ENCODE measurements around the gene SNORC.
"Not testable (repeated sequence)": the region's sequence is repeated elsewhere in the genome, so short reads cannot be mapped to it uniquely, and the experiment has no call there.

Gene SNORC

DNA sequence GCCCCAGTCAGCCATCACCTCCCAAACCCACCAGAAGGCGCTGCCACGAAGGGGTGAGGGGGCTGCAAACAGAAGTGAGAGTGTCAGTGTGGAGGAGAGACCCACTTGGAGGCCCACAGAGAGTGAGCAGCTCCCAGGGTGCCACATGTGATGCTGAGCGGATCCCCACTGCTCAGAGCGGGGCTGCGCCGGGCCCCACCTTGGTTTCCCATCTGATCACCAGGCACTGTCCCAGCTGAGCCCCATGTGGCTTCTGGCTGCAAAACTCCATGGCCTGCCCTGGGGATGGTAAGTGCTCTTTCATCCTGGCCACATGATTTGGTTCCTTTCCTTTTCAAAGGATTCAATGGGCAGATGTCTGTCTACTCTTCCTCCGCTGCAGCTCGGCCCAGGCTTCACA, 23.8 kb downstream of the SNORC start:
- no peak for DNase-seq (ENCODE audit: extremely low spot score, insufficient read length, low read depth)
- FAIRE-seq: no peak

GRCh38 chr2:232894251-232894650, 24.2 kb downstream of the SNORC start:
- FAIRE-seq (no peak), DNase-seq (ENCODE audit: extremely low spot score, insufficient read length, low read depth) (no peak)

GRCh38 chr2:232894746-232895145, 24.7 kb downstream of the SNORC start:
- DNase-seq (ENCODE audit: extremely low spot score, insufficient read length, low read depth): no peak
- FAIRE-seq: no peak

DNA sequence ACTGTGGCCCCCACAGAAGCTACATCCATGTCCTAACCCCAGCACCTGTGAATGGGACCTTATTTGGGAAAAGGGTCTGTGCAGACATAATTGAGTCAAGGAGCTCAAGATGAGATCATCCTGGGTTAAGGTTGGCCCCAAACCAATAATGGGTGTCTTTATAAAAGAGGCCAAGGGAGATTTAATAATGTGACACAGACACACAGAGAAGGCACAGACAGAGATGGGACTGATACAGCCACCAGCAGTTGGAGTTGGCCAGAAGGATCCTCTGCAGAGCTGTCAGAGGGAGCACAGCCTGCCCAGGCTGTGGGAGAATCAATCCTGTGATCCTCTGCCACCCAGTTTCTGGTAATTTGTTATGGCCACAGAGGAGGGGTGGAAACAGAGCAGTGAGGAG, 26.0 kb downstream of the SNORC start:
- DNase-seq (ENCODE audit: extremely low spot score, insufficient read length, low read depth): no peak
- FAIRE-seq: no peak

- no peak for FAIRE-seq
These were observed 26.9 kb downstream of the SNORC start for GRCh38 chr2:232896720-232897597.

GRCh38 chr2:232897598-232898408, 27.7 kb downstream of the SNORC start:
- FAIRE-seq: no peak

More at GRCh38 chr2:232896720-232897597, 26.9 kb downstream of the SNORC start:
- no peak for DNase-seq (ENCODE audit: extremely low spot score, insufficient read length, low read depth)

GRCh38 chr2:232898592-232899543, 28.8 kb downstream of the SNORC start:
- DNase-seq (ENCODE audit: extremely low spot score, insufficient read length, low read depth): no peak
- FAIRE-seq: no peak

More at GRCh38 chr2:232897598-232898408, 27.7 kb downstream of the SNORC start:
- no peak for DNase-seq (ENCODE audit: extremely low spot score, insufficient read length, low read depth)

- DNase-seq (ENCODE audit: extremely low spot score, insufficient read length, low read depth): no peak
These were observed 31.0 kb downstream of the SNORC start for GRCh38 chr2:232900811-232901735.

GRCh38 chr2:232901736-232902578, 31.9 kb downstream of the SNORC start:
- FAIRE-seq: no peak

More at GRCh38 chr2:232900811-232901735, 31.0 kb downstream of the SNORC start:
- FAIRE-seq: no peak

DNA sequence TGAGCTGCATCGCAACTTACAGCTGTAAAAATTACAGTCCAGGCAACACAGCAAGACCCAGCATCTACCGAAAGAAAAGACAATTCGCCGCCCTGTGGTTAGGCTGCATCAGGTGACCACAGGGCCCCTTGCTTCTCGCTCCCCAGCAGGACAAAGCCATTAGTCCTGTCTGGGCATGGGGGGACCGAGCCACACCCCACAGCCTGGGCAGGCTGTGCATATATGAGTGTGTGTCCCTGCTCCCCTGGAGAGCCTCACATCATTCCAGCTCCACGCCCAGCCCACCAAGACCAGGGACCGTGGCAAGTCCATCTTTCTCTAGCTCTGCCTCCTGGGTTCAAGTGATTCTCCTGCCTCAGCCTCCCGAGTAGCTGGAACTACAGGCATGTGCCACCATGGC, 33.9 kb downstream of the SNORC start:
- FAIRE-seq (no peak), DNase-seq (ENCODE audit: extremely low spot score, insufficient read length, low read depth) (no peak)

More at GRCh38 chr2:232901736-232902578, 31.9 kb downstream of the SNORC start:
- DNase-seq (ENCODE audit: extremely low spot score, insufficient read length, low read depth): no peak

DNA sequence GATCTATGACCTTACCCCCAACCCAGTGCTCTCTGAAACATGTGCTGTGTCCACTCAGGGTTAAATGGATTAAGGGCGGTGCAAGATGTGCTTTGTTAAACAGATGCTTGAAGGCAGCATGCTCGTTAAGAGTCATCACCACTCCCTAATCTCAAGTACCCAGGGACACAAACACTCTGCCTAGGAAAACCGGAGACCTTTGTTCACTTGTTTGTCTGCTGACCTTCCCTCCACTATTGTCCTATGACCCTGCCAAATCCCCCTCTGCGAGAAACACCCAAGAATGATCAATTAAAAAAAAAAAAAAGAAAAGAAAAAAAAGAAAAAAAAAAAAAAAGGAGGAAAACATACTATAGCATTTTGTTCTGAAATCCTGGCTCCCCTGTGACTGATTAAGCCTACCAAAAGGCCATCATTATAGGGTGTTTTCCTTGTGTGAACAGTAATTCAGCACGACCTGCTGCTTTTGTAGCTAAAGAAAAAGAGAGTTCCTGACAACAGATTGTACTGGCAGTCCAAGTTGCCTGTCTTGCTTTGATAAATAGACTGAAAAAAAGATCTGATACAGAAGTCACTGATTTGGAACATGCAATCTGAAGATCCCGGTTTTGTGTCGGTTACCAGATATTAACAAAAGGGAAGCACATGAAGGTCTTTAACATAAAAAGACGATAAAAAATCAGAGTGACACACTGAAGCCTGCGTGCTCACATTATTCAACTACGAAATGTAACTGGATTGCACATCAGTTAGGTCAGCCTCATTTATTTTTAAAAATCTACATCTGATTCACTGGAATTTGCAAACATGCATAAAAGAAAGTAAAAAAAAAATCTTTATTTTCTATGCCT, 37.0 kb downstream of the SNORC start:
- not testable (repeated sequence) for DNase-seq (ENCODE audit: extremely low spot score, insufficient read length, low read depth); FAIRE-seq

DNA sequence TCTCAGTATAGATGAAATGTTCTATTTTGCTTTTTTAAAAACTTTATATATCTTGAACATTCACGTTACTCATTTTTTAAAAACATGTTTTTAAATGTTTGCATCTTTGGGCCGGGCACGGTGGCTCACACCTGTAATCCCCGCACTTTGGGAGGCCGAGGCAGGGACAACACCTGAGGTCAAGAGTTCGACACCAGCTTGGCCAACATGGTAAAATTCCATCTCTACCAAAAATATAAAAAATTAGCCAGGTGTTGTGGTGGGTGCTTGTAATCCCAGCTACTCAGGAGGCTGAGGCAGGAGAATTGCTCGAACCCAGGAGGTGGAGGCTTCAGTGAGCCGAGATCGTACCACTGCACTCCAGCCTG, 37.6 kb downstream of the SNORC start:
- FAIRE-seq; DNase-seq (ENCODE audit: extremely low spot score, insufficient read length, low read depth): not testable (repeated sequence)

GRCh38 chr2:232908695-232909094, 38.6 kb downstream of the SNORC start:
- FAIRE-seq (no peak), DNase-seq (ENCODE audit: extremely low spot score, insufficient read length, low read depth) (no peak)

- DNase-seq (ENCODE audit: extremely low spot score, insufficient read length, low read depth): no peak
These were observed 40.3 kb downstream of the SNORC start for GRCh38 chr2:232910376-232910775.

DNA sequence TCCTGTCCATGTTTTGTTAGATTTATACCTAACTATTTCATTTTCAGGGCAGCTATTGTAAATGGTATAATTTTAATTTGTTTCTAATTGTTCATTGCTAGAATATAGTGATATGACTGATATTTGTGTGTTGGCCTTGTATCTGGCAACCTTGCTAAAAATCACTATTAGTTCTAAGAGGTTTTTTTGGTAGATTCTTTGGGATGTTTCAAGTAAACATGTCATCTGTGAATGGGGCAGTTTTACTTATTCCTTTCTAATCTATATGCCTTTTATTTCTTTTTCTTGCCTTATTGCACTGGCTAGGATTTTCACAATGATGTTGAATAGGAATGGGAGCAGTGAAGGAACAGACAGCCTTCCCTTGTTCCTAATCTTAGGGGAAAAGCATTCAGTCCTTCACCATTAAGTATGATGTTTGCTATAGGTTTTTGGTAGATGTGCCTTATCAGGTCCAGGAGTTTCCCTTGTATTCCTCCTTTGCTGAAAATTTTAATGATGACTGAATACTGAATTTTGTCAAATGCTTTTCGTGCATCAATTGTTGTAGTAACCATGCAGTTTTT, 41.7 kb downstream of the SNORC start:
- no peak for DNase-seq (ENCODE audit: extremely low spot score, insufficient read length, low read depth)
- FAIRE-seq: no peak

More at GRCh38 chr2:232910376-232910775, 40.3 kb downstream of the SNORC start:
- no peak for FAIRE-seq

GRCh38 chr2:232913903-232914302, 43.8 kb downstream of the SNORC start:
- DNase-seq (ENCODE audit: extremely low spot score, insufficient read length, low read depth) (no peak), FAIRE-seq (no peak)

DNA sequence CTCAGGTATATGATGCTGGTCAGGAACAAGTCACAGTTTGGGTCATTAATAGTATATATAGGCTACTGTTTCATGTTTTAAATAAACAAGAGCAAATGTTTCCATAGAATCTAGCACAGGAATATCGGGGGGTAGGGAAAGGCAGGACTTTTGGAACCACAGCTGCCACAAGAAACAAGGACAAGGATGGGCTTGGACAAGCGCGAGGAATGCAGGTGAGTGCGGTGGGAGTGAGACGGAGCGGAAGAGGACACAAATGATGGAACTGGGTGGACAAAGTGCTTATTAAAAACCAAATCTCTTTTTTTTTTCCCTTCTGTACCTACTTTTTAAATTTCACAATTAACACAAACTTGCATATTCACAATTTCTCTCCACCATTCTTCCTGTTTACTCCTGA, 49.1 kb downstream of the SNORC start:
- DNase-seq (ENCODE audit: extremely low spot score, insufficient read length, low read depth) (no peak), FAIRE-seq (no peak)
